A673 (cell line): Measurements from ENCODE around the gene ERC1. TPM values are rescaled to one million over a fixed set of nuclear protein-coding genes. Genes with fewer than 3 reads are reported as not detected.

ENCODE experiments used
- BruUV-seq: library from RNA; stranded (reverse); fragments of 400-500 nt; replicated peaks from 2 replicates; lab custom pipeline; 2021; lab: Mats Ljungman, UMichigan
- CTCF ChIA-PET: fragments of 300-600 bp; sonication (Branson Sonifier 250); formaldehyde crosslinking; loops from one replicate; lab custom pipeline; 2022; ENCODE audit warnings: antibody characterized with exemption; lab: Charles Lee
- POLR2A ChIA-PET: fragments of 300-600 bp; sonication (Branson Sonifier 250); formaldehyde crosslinking; loops from one replicate; lab custom pipeline; 2022; ENCODE audit warnings: antibody characterized with exemption; ENCODE audit not compliant: low non-redundant PET; lab: Charles Lee
- DNase-seq: peaks from one replicate; pipeline ENCODE4 v3.0.0-alpha.2; 2015; ENCODE audit warnings: low spot score
- H3K27ac ChIP-seq: fragments of 200-600 bp; sonication (generic); 2 replicates; pipeline ENCODE4 v1.5.1; 2016; ENCODE audit warnings: mixed run types, low read depth, mild to moderate bottlenecking, mixed read lengths, antibody characterized with exemption, low read length; ENCODE audit not compliant: poor library complexity, severe bottlenecking
- H3K27me3 ChIP-seq: fragments of 200-600 bp; sonication (generic); replicated peaks from 2 replicates; pipeline ENCODE4 v1.6.1; 2017; ENCODE audit warnings: mixed run types, low read depth, mild to moderate bottlenecking, mixed read lengths, antibody characterized with exemption, low read length; ENCODE audit not compliant: insufficient read depth, poor library complexity
- H3K36me3 ChIP-seq: fragments of 200-600 bp; sonication (generic); 2 replicates; pipeline ENCODE4 v1.6.1; 2016; ENCODE audit warnings: mixed run types, mild to moderate bottlenecking, mixed read lengths, antibody characterized with exemption, low read length; ENCODE audit not compliant: insufficient read depth, poor library complexity, severe bottlenecking
- H3K4me1 ChIP-seq: fragments of 200-600 bp; sonication (generic); 2 replicates; pipeline ENCODE4 v1.6.1; 2017; ENCODE audit warnings: mixed run types, mild to moderate bottlenecking, mixed read lengths, antibody characterized with exemption, low read length; ENCODE audit not compliant: insufficient read depth, poor library complexity, severe bottlenecking
- H3K4me3 ChIP-seq: fragments of 200-600 bp; sonication (generic); 2 replicates; pipeline ENCODE4 v1.5.1; 2016; ENCODE audit warnings: low read depth, mixed run types, mild to moderate bottlenecking, mixed read lengths, low read length; ENCODE audit not compliant: poor library complexity, severe bottlenecking
- H3K9me3 ChIP-seq: fragments of 200-600 bp; sonication (generic); 2 replicates; pipeline ENCODE4 v1.6.1; 2016; ENCODE audit warnings: mixed run types, low read depth, mild to moderate bottlenecking, mixed read lengths, antibody characterized with exemption, low read length; ENCODE audit not compliant: poor library complexity, severe bottlenecking
- EZH2 ChIP-seq: fragments of 200-600 bp; sonication (generic); IDR thresholded peaks from 2 replicates; pipeline ENCODE4 v1.6.1; 2017; ENCODE audit warnings: borderline replicate concordance, low read depth, mild to moderate bottlenecking, mixed read lengths, antibody characterized with exemption, low read length; ENCODE audit not compliant: poor library complexity, severe bottlenecking
- intact Hi-C: fragments of 100-400 bp; cut with micrococcal nuclease; formaldehyde crosslinking; loops from one replicate; pipeline ENCODE4 v1.10.0; 2022; ENCODE audit not compliant: unreplicated experiment
- total RNA-seq: library from RNA; stranded (reverse); gene quantifications from 2 replicates; pipeline ENCODE4 v1.2.3, GENCODE V29; 2021
- TF ChIP-seq, protein P1 (sequence below): fragments of 300-800, 200-600 bp; sonication (generic); conservative IDR thresholded peaks from 2 replicates; pipeline ENCODE4 v1.5.1; 2017; ENCODE audit warnings: low read depth, mild to moderate bottlenecking, antibody characterized with exemption, low read length, moderate library complexity, mixed read lengths

The ERC1 gene
- total RNA-seq, 1 experiment from 2014 or later = 60.7 TPM

DNA sequence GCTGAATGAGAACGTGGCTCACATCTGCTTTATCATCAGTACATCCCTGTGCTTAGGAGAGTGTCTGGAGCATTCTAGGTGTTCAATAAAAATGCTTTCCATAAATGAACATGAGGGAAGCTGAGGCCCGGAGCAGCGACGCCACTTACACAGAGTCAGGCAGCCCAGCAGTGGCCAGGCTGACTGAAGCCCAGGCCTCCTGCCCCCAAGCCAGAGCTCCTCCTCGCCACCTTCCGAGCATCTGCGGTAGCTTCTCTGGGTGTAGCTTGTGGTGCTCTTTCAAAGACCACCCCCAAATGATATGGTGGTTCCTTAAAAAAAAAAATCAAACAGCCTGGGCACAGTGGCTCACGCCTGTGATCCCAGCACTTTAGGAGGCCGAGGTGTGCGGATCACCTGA is 514.6 kb downstream of the ERC1 start:
- ChIA-PET CTCF (no interaction called here), POLR2A (no interaction called here)
- no peak for DNase-seq
- no peaks in the 10 kb centered on the region for H3K27me3 ChIP-seq
- BruUV-seq = no TSS peak
- H3K4me1 ChIP-seq = no peaks in the 10 kb centered on the region
- intact Hi-C loops = no loop called here
- no peaks in the 10 kb centered on the region for H3K36me3 ChIP-seq
- H3K4me3 ChIP-seq = no peak overlapping the region
- TF ChIP-seq, protein P1, sequence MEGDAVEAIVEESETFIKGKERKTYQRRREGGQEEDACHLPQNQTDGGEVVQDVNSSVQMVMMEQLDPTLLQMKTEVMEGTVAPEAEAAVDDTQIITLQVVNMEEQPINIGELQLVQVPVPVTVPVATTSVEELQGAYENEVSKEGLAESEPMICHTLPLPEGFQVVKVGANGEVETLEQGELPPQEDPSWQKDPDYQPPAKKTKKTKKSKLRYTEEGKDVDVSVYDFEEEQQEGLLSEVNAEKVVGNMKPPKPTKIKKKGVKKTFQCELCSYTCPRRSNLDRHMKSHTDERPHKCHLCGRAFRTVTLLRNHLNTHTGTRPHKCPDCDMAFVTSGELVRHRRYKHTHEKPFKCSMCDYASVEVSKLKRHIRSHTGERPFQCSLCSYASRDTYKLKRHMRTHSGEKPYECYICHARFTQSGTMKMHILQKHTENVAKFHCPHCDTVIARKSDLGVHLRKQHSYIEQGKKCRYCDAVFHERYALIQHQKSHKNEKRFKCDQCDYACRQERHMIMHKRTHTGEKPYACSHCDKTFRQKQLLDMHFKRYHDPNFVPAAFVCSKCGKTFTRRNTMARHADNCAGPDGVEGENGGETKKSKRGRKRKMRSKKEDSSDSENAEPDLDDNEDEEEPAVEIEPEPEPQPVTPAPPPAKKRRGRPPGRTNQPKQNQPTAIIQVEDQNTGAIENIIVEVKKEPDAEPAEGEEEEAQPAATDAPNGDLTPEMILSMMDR = no peak
- TF ChIP-seq EZH2 = no peak
- no peak overlapping the region for H3K27ac ChIP-seq
- no peaks in the 10 kb centered on the region for H3K9me3 ChIP-seq

DNA sequence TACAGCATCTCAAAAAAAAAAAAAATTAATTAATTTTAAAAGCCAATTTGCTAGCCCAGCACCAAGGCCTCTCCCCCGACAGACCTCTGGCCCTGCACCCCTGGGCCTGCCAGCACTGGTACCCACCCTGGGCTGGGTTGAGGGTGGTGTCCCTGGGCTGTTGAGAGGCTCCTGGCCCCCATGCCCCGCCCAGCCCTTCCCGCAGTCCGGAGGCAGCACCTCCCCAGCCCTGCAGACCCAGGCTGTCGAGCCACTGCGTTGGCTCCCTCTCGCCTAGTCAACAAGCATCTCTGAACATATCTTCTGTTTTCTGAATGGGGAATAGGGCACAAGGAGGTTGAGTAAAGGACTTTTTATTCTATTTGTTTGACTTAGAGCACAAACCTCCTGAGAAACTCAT is 516.3 kb downstream of the ERC1 start:
- POLR2A ChIA-PET = no interaction called here
- DNase-seq = no peak
- no peaks in the 10 kb centered on the region for H3K36me3 ChIP-seq
- no peak for TF ChIP-seq EZH2
- CTCF ChIA-PET = no interaction called here
- no peaks in the 10 kb centered on the region for H3K9me3 ChIP-seq
- H3K27ac ChIP-seq = no peak overlapping the region
- BruUV-seq = no TSS peak
- no peaks in the 10 kb centered on the region for H3K27me3 ChIP-seq
- intact Hi-C loops = no loop called here
- no peak overlapping the region for H3K4me3 ChIP-seq
- H3K4me1 ChIP-seq = no peaks in the 10 kb centered on the region

DNA sequence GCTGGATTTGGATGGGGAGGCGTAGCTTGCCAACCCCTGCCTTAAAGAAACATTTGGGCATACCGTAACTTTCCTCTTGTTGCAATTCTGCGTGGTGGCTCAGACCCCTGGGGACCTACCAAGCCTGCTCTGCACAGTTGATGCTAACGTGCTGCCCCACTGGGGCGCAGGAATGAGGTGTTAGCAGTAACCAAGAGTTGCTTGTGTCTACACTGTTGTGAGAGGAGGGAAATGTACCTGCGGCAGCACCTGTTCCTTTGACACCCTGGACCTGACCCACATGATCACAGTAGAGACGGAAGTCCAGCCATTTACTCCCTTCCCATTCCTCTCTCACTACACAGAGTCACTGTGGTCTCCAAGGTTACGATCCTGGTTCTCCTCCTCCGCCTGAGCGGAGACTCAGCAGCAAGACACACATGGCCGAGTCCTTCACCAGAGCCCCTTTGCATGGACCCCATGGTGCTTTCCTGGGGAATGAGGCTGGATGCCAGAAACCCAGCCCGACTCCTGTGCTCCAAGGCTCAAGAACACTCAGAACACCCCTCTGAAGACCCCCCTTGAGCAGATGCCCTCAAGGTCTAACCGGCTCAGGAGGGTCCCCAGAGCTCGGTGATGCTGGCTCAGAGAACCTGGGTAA is 518.5 kb downstream of the ERC1 start:
- ChIA-PET CTCF (no interaction called here), POLR2A (no interaction called here)
- Histone ChIP-seq H3K4me1 (no peaks in the 10 kb centered on the region), H3K27me3 (no peaks in the 10 kb centered on the region), H3K27ac (no peak overlapping the region), H3K4me3 (no peak overlapping the region), H3K36me3 (no peaks in the 10 kb centered on the region), H3K9me3 (no peaks in the 10 kb centered on the region)
- TF ChIP-seq EZH2 = no peak
- TF ChIP-seq, protein P1 = no peak
- intact Hi-C loops = no loop called here
- BruUV-seq = no TSS peak
- DNase-seq = no peak
